ENCODE results near the gene ZNF296.

GRCh38 chr19:45049073-45049736 is 27.1 kb downstream of the ZNF296 start:
- TF ChIP-seq, protein P1, sequence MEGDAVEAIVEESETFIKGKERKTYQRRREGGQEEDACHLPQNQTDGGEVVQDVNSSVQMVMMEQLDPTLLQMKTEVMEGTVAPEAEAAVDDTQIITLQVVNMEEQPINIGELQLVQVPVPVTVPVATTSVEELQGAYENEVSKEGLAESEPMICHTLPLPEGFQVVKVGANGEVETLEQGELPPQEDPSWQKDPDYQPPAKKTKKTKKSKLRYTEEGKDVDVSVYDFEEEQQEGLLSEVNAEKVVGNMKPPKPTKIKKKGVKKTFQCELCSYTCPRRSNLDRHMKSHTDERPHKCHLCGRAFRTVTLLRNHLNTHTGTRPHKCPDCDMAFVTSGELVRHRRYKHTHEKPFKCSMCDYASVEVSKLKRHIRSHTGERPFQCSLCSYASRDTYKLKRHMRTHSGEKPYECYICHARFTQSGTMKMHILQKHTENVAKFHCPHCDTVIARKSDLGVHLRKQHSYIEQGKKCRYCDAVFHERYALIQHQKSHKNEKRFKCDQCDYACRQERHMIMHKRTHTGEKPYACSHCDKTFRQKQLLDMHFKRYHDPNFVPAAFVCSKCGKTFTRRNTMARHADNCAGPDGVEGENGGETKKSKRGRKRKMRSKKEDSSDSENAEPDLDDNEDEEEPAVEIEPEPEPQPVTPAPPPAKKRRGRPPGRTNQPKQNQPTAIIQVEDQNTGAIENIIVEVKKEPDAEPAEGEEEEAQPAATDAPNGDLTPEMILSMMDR (IDR thresholded peaks at IDR 0.05; ENCODE audit: poor library complexity), result no peak
- no peak for TF ChIP-seq EZH2 (IDR thresholded peaks at IDR 0.05; ENCODE audit: borderline replicate concordance)
